Fibroblast of the aortic adventitia (primary cell): Measurements from ENCODE around the gene THEM4. TPM values are rescaled to one million over a fixed set of nuclear protein-coding genes. Genes with fewer than 3 reads are reported as not detected.
"Not testable (repeated sequence)": the region's sequence is repeated elsewhere in the genome, so short reads cannot be mapped to it uniquely, and the experiment has no call there.

Experiments
- DNase-seq: peaks from one replicate; pipeline ENCODE4 v3.0.0-alpha.2; 2010; ENCODE audit warnings: low read depth
- H3K4me3 ChIP-seq: 2 replicates; pipeline ENCODE4 v1.5.1; 2011; ENCODE audit warnings: low read depth, mild to moderate bottlenecking, control low read depth, low read length, moderate library complexity
- total RNA-seq: library from RNA; depleted of rRNA; stranded (reverse); fragments of >200 nt; gene quantifications from 2 replicates; pipeline ENCODE4 v1.2.3, GENCODE V29; 2012; ENCODE audit warnings: low replicate concordance
- TF ChIP-seq, protein P1 (sequence below): IDR thresholded peaks from 2 replicates; pipeline ENCODE4 v1.5.1; 2011; ENCODE audit warnings: mild to moderate bottlenecking, low read length, control low read depth, inconsistent platforms; ENCODE audit not compliant: insufficient read depth

The THEM4 gene
- total RNA-seq, 1 donor, result 18.3 TPM

DNA sequence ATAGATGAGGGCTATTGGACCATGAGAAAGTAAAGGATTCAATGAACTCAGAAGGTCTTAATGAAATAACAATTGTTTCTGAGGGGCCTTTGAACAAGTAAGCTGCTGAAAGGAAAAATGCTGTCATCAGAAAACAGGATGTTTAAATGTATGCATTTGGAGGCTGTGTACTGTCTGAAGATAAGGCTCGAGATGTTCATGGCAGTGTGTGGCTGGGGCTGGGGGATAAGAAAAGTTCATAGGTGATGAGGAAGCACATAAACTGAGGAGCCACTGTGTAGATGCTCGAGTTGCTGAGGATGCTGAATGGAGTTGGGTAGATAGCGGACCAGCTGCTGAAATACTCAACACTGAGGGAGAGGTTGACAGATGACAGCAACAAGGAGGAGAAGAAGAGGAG is 17.8 kb downstream of the THEM4 start:
- H3K4me3 ChIP-seq, result no peak overlapping the region
- TF ChIP-seq, protein P1, sequence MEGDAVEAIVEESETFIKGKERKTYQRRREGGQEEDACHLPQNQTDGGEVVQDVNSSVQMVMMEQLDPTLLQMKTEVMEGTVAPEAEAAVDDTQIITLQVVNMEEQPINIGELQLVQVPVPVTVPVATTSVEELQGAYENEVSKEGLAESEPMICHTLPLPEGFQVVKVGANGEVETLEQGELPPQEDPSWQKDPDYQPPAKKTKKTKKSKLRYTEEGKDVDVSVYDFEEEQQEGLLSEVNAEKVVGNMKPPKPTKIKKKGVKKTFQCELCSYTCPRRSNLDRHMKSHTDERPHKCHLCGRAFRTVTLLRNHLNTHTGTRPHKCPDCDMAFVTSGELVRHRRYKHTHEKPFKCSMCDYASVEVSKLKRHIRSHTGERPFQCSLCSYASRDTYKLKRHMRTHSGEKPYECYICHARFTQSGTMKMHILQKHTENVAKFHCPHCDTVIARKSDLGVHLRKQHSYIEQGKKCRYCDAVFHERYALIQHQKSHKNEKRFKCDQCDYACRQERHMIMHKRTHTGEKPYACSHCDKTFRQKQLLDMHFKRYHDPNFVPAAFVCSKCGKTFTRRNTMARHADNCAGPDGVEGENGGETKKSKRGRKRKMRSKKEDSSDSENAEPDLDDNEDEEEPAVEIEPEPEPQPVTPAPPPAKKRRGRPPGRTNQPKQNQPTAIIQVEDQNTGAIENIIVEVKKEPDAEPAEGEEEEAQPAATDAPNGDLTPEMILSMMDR, result no peak
- DNase-seq, result no peak

- no peak overlapping the region for H3K4me3 ChIP-seq
- TF ChIP-seq, protein P1, result peak; percentile 35
- peak; percentile 30 for DNase-seq
These were observed 20.2 kb downstream of the THEM4 start for GRCh38 chr1:151888972-151889570.

DNA sequence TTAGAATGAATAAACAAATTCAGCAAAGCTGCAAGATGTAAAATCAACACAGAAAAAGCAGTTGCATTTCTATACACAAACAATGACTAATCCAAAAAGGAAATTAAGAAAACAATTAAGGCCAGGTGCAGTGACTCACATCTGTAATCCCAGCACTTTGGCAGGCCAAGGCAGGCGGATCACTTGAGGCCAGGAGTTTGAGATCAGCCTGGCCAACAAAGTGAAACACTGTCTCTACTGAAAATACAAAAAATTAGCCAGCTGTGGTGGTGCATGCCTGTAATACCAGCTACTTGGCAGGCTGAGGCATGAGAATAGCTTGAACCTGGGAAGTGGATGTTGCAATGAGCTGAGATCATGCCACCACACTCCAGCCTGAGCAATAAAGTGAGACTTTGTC is 22.3 kb downstream of the THEM4 start:
- TF ChIP-seq, protein P1, result no peak
- no peak overlapping the region for H3K4me3 ChIP-seq
- peak; percentile 83 for DNase-seq

DNA sequence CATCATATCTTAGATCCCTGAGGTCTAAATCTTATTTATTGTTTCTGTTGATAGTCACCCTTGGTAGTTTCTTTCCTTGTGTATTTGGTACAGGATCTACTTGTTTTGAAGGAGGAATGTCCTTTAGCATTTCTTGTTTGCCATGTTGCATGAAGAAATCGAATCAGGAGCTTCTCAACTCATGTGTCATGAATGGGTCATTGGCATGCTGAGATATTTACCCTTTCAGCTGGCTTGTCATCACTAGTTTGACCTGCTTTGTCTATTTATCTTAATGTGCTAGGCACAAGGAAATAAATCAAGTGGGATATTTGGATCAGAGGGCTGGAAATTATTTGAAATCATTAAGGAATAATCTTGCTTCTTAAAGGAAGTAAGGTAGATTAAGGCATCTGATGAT is 23.8 kb downstream of the THEM4 start:
- no peak overlapping the region for H3K4me3 ChIP-seq
- no peak for DNase-seq
- TF ChIP-seq, protein P1, result no peak

DNA sequence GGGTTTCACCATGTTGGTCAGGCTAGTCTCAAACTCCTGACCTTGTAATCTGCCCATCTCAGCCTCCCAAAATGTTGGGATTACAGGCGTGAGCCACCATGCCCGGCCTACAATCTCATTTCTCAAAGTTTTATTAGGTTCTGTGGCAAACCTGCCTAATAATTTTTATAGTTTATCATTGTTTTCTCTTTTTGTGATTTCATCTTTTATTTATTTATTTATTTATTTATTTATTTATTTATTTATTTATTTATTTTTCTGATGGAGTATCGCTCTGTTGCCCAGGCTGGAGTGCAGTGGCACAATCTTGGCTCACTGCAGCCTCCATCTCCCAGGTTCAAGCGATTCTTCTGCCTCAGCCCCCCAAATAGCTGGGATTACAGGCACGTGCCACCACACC is 24.4 kb downstream of the THEM4 start:
- DNase-seq, H3K4me3 ChIP-seq: not testable (repeated sequence)

DNA sequence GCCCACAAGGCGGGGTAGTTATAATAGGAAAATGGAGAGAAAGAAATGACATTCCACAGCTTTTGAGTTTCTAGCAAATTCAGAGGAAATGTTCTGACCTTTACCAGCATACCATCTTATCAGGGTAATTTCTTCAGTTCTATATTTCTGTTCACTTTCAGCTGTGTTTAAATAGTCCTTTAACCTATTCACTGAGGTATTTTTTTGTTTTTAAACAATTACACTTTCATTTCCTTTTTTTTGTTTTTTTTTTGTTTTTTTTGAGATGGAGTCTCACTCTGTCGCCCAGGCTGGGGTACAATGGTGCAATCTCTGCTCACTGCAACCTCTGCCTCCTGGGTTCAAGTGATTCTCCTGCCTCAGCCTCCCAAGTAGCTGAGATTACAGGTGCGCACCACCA is 24.9 kb downstream of the THEM4 start:
- not testable (repeated sequence) for DNase-seq, H3K4me3 ChIP-seq

DNA sequence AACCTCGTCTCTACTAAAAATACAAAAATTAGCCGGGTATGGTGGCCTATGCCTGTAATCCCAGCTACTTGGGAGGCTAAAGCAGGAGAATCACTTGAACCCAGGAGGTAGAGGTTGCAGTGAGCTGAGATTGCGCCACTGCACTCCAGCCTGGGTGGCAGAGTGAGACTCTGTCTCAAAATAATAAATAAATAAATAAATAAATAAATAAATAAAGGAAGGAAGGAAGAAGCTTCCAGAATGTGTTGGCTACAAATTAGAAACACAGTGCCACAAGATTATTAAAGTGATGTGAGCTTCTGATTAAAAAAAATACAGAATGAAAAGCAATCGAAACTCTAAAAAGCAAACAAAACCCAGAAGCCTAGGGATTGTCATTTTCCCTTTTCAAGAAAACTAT is 25.4 kb downstream of the THEM4 start:
- not testable (repeated sequence) for H3K4me3 ChIP-seq, DNase-seq

GRCh38 chr1:151882918-151883317 is 26.4 kb downstream of the THEM4 start:
- not testable (repeated sequence) for H3K4me3 ChIP-seq, DNase-seq

DNA sequence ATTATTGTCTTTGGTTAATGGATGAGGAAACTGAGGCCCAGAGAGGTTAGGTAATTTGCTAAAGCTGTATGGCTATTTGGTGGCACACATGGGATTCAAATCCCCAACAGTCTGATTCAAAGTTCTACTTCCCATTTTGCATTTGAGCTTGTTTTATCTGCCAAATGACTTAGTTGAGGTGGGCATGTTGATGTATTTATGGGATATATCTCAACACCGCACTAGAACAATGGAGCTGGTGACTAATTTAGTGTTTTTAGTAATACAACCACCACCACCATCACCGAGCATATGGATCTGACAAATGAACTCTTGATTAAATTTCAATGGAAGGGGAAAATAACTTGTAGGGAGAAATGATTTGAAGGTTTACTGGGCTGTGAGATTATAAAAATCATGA is 26.8 kb downstream of the THEM4 start:
- H3K4me3 ChIP-seq, result no peak overlapping the region
- no peak for DNase-seq
- TF ChIP-seq, protein P1, result no peak
